GM23338 (cell line): ENCODE data around the gene ALDOA. TPM values are rescaled to one million over a fixed set of nuclear protein-coding genes. Genes with fewer than 3 reads are reported as not detected.

Source experiments
- ATAC-seq: fragments of 200-7000 bp; cut with Tn5 transposase; 3 replicates; pipeline ENCODE4 v1.9.1; 2020
- DNase-seq: peaks from one replicate; pipeline ENCODE4 v3.0.0-alpha.2; 2015; ENCODE audit warnings: low spot score
- H2AFZ ChIP-seq: fragments of 200-600 bp; sonication (generic); 2 replicates; pipeline ENCODE4 v1.8.0; 2016; ENCODE audit warnings: antibody characterized with exemption, mild to moderate bottlenecking, moderate library complexity
- H3F3A ChIP-seq: fragments of 200-600 bp; sonication (generic); replicated peaks from 2 replicates; pipeline ENCODE4 v1.8.0; 2017; ENCODE audit warnings: antibody characterized with exemption, mixed run types, low read depth
- H3K27ac ChIP-seq: fragments of 200-600 bp; sonication (generic); 2 replicates; pipeline ENCODE4 v1.6.1; 2016; ENCODE audit warnings: low read depth
- H3K27me3 ChIP-seq: fragments of 200-600 bp; sonication (generic); 2 replicates; pipeline ENCODE4 v1.8.0; 2016; ENCODE audit warnings: mild to moderate bottlenecking, mixed run types, moderate library complexity; ENCODE audit not compliant: insufficient read depth
- H3K36me3 ChIP-seq: fragments of 200-600 bp; sonication (generic); 2 replicates; pipeline ENCODE4 v1.8.0; 2016; ENCODE audit warnings: mild to moderate bottlenecking; ENCODE audit not compliant: insufficient read depth
- H3K4me1 ChIP-seq: fragments of 200-600 bp; sonication (generic); 2 replicates; pipeline ENCODE4 v1.8.0; 2016; ENCODE audit warnings: mild to moderate bottlenecking, moderate library complexity; ENCODE audit not compliant: insufficient read depth
- H3K4me2 ChIP-seq: fragments of 200-600 bp; sonication (generic); 2 replicates; pipeline ENCODE4 v1.7.1; 2017; ENCODE audit warnings: mixed run types
- H3K4me3 ChIP-seq: fragments of 200-600 bp; sonication (generic); 2 replicates; pipeline ENCODE4 v1.6.1; 2016; ENCODE audit warnings: mixed run types
- H3K79me2 ChIP-seq: fragments of 200-600 bp; sonication (generic); replicated peaks from 2 replicates; pipeline ENCODE4 v1.8.0; 2017; ENCODE audit warnings: mild to moderate bottlenecking; ENCODE audit not compliant: insufficient read depth
- H3K9me2 ChIP-seq: fragments of 200-600 bp; sonication (generic); 2 replicates; pipeline ENCODE4 v1.8.0; 2017; ENCODE audit not compliant: insufficient read depth
- H4K20me1 ChIP-seq: fragments of 200-600 bp; sonication (generic); replicated peaks from 2 replicates; pipeline ENCODE4 v1.8.0; 2017; ENCODE audit warnings: mild to moderate bottlenecking; ENCODE audit not compliant: insufficient read depth
- H3K27ac Mint-ChIP-seq: 2 replicates; pipeline ENCODE4 v1.8.0; 2020; ENCODE audit warnings: inconsistent platforms, mild to moderate bottlenecking, moderate library complexity, mixed read lengths
- H3K27me3 Mint-ChIP-seq: 3 replicates; pipeline ENCODE4 v1.8.0; 2022; ENCODE audit warnings: low read depth, mild to moderate bottlenecking, moderate library complexity, mixed read lengths, inconsistent platforms; ENCODE audit not compliant: insufficient read depth, poor library complexity
- H3K36me3 Mint-ChIP-seq: 3 replicates; pipeline ENCODE4 v1.8.0; 2021; ENCODE audit warnings: low read depth, mild to moderate bottlenecking, inconsistent platforms, moderate library complexity, mixed read lengths
- H3K4me1 Mint-ChIP-seq: 3 replicates; pipeline ENCODE4 v1.8.0; 2020; ENCODE audit warnings: mild to moderate bottlenecking, inconsistent platforms, mixed read lengths
- H3K4me3 Mint-ChIP-seq: 3 replicates; pipeline ENCODE4 v1.8.0; 2021; ENCODE audit warnings: moderate library complexity, mild to moderate bottlenecking, inconsistent platforms, mixed read lengths
- H3K9me3 Mint-ChIP-seq: 3 replicates; pipeline ENCODE4 v1.8.0; 2020; ENCODE audit warnings: moderate library complexity, mild to moderate bottlenecking, inconsistent platforms, mixed read lengths
- CREB1 ChIP-seq: fragments of 250-450 bp; sonication (Bioruptor Pico); IDR thresholded peaks from 2 replicates; pipeline ENCODE4 v1.5.0; 2020; ENCODE audit warnings: low read depth, mild to moderate bottlenecking, moderate library complexity
- EZH2phosphoT487 ChIP-seq: fragments of 200-600 bp; sonication (generic); IDR thresholded peaks from one replicate; pipeline ENCODE4 v1.8.1; 2018; ENCODE audit warnings: antibody characterized with exemption; ENCODE audit not compliant: unreplicated experiment
- JUNB ChIP-seq: IDR thresholded peaks from one replicate; pipeline ENCODE4 v1.6.1; 2016; ENCODE audit warnings: antibody characterized with exemption; ENCODE audit not compliant: unreplicated experiment
- NANOG ChIP-seq: IDR thresholded peaks from 2 replicates; pipeline ENCODE4 v1.6.1; 2016; ENCODE audit warnings: antibody characterized with exemption, borderline replicate concordance
- STAT1 ChIP-seq: IDR thresholded peaks from one replicate; pipeline ENCODE4 v1.6.1; 2016; ENCODE audit warnings: antibody characterized with exemption; ENCODE audit not compliant: unreplicated experiment
- ZNF114 ChIP-seq: fragments of 250-450 bp; sonication (Bioruptor Pico); IDR thresholded peaks from 2 replicates; pipeline ENCODE4 v1.5.0; 2020; ENCODE audit warnings: mild to moderate bottlenecking, moderate library complexity
- polyA plus RNA-seq: library from polyadenylated mRNA; unstranded; fragments of >200 nt; fragmentation: Nextera tagmentation; extraction: Ambion mirVana; gene quantifications from 2 replicates; pipeline ENCODE4 v1.2.1, GENCODE V29; 2016
- total RNA-seq: library from RNA; depleted of rRNA; stranded (reverse); fragments of >200 nt; shearing (Covaris generic); gene quantifications from 2 replicates; pipeline ENCODE4 v1.2.3, GENCODE V29; 2014
- TF ChIP-seq, protein P1 (sequence below): fragments of 250-450 bp; sonication (Bioruptor Pico); IDR thresholded peaks from 2 replicates; pipeline ENCODE4 v1.5.0; 2020; ENCODE audit warnings: mild to moderate bottlenecking, moderate library complexity
- TF ChIP-seq, protein P2 (sequence below): IDR thresholded peaks from one replicate; pipeline ENCODE4 v1.6.1; 2018; ENCODE audit warnings: antibody characterized with exemption; ENCODE audit not compliant: unreplicated experiment

The ALDOA gene
- total and polyA plus RNA-seq, 2 experiments from 2014 or later: 1,054 to 1,306 TPM

DNA sequence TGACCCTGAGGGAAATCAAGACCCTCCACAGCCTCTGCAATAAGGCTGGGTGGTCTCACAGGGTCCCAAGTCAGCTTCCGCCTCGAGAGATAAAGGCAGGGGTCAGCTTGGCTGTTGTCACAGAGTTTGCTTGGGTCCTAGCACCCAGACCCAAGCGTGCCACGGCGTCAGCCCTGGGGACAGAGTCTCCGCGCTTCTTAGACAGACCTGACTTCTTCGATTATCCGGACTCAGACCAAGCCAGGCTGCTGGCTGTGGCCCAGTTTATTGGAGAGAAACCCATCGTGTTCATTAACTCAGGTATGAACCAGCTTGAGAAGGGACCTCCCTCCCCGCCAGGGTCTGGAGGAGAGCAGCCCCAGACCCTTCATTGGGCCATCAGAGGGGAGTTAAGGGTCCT is 42.0 kb upstream of the ALDOA start:
- Histone ChIP-seq H3K36me3 (no peaks in the 10 kb centered on the region), H3F3A (0 out of 2 replicates have a peak, but pooled peaks cover 4% of the 10 kb centered on the region), H3K9me2 (no peaks in the 10 kb centered on the region), H3K4me2 (no peak overlapping the region), H3K27me3 (no peaks in the 10 kb centered on the region), H3K4me1 (no peaks in the 10 kb centered on the region; the same call in 1 of the 2 replicates), H2AFZ (no peak overlapping the region), H3K27ac (no peak overlapping the region), H4K20me1 (no peaks in the 10 kb centered on the region; the same call in 1 of the 2 replicates), H3K79me2 (no peaks in the 10 kb centered on the region), H3K4me3 (no peak overlapping the region)
- no peak for TF ChIP-seq NANOG
- TF ChIP-seq, protein P1, sequence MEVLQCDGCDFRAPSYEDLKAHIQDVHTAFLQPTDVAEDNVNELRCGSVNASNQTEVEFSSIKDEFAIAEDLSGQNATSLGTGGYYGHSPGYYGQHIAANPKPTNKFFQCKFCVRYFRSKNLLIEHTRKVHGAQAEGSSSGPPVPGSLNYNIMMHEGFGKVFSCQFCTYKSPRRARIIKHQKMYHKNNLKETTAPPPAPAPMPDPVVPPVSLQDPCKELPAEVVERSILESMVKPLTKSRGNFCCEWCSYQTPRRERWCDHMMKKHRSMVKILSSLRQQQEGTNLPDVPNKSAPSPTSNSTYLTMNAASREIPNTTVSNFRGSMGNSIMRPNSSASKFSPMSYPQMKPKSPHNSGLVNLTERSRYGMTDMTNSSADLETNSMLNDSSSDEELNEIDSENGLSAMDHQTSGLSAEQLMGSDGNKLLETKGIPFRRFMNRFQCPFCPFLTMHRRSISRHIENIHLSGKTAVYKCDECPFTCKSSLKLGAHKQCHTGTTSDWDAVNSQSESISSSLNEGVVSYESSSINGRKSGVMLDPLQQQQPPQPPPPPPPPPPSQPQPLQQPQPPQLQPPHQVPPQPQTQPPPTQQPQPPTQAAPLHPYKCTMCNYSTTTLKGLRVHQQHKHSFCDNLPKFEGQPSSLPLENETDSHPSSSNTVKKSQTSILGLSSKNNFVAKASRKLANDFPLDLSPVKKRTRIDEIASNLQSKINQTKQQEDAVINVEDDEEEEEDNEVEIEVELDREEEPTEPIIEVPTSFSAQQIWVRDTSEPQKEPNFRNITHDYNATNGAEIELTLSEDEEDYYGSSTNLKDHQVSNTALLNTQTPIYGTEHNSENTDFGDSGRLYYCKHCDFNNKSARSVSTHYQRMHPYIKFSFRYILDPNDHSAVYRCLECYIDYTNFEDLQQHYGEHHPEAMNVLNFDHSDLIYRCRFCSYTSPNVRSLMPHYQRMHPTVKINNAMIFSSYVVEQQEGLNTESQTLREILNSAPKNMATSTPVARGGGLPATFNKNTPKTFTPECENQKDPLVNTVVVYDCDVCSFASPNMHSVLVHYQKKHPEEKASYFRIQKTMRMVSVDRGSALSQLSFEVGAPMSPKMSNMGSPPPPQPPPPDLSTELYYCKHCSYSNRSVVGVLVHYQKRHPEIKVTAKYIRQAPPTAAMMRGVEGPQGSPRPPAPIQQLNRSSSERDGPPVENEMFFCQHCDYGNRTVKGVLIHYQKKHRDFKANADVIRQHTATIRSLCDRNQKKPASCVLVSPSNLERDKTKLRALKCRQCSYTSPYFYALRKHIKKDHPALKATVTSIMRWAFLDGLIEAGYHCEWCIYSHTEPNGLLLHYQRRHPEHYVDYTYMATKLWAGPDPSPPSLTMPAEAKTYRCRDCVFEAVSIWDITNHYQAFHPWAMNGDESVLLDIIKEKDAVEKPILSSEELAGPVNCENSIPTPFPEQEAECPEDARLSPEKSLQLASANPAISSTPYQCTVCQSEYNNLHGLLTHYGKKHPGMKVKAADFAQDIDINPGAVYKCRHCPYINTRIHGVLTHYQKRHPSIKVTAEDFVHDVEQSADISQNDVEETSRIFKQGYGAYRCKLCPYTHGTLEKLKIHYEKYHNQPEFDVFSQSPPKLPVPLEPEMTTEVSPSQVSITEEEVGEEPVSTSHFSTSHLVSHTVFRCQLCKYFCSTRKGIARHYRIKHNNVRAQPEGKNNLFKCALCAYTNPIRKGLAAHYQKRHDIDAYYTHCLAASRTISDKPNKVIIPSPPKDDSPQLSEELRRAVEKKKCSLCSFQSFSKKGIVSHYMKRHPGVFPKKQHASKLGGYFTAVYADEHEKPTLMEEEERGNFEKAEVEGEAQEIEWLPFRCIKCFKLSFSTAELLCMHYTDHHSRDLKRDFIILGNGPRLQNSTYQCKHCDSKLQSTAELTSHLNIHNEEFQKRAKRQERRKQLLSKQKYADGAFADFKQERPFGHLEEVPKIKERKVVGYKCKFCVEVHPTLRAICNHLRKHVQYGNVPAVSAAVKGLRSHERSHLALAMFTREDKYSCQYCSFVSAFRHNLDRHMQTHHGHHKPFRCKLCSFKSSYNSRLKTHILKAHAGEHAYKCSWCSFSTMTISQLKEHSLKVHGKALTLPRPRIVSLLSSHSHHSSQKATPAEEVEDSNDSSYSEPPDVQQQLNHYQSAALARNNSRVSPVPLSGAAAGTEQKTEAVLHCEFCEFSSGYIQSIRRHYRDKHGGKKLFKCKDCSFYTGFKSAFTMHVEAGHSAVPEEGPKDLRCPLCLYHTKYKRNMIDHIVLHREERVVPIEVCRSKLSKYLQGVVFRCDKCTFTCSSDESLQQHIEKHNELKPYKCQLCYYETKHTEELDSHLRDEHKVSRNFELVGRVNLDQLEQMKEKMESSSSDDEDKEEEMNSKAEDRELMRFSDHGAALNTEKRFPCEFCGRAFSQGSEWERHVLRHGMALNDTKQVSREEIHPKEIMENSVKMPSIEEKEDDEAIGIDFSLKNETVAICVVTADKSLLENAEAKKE: no peak
- no peak for TF ChIP-seq ZNF114 (CRISPR knock-in tag)
- no peak for TF ChIP-seq JUNB
- no peak for TF ChIP-seq EZH2phosphoT487
- TF ChIP-seq STAT1: no peak
- no peak for TF ChIP-seq CREB1 (CRISPR knock-in tag)
- TF ChIP-seq, protein P2, sequence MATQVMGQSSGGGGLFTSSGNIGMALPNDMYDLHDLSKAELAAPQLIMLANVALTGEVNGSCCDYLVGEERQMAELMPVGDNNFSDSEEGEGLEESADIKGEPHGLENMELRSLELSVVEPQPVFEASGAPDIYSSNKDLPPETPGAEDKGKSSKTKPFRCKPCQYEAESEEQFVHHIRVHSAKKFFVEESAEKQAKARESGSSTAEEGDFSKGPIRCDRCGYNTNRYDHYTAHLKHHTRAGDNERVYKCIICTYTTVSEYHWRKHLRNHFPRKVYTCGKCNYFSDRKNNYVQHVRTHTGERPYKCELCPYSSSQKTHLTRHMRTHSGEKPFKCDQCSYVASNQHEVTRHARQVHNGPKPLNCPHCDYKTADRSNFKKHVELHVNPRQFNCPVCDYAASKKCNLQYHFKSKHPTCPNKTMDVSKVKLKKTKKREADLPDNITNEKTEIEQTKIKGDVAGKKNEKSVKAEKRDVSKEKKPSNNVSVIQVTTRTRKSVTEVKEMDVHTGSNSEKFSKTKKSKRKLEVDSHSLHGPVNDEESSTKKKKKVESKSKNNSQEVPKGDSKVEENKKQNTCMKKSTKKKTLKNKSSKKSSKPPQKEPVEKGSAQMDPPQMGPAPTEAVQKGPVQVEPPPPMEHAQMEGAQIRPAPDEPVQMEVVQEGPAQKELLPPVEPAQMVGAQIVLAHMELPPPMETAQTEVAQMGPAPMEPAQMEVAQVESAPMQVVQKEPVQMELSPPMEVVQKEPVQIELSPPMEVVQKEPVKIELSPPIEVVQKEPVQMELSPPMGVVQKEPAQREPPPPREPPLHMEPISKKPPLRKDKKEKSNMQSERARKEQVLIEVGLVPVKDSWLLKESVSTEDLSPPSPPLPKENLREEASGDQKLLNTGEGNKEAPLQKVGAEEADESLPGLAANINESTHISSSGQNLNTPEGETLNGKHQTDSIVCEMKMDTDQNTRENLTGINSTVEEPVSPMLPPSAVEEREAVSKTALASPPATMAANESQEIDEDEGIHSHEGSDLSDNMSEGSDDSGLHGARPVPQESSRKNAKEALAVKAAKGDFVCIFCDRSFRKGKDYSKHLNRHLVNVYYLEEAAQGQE: no peak
- peaks cover 12% of the 10 kb centered on the region for H3K27me3 Mint-ChIP-seq
- H3K4me3 Mint-ChIP-seq: no peak overlapping the region
- DNase-seq (no peak), ATAC-seq (no peak)
- H3K36me3 Mint-ChIP-seq: peaks cover 3% of the 10 kb centered on the region; the same call in 2 of the 3 replicates
- H3K27ac Mint-ChIP-seq: no peak overlapping the region
- H3K9me3 Mint-ChIP-seq: no peaks in the 10 kb centered on the region; the same call in 2 of the 3 replicates
- H3K4me1 Mint-ChIP-seq: peaks cover 13% of the 10 kb centered on the region
